GM19240 (cell line): ENCODE results near the gene GSTM3.
"Not testable (repeated sequence)": the region's sequence is repeated elsewhere in the genome, so short reads cannot be mapped to it uniquely, and the experiment has no call there.

Experiments used
- DNase-seq: peaks from one replicate; pipeline ENCODE4 v3.0.0; 2011; ENCODE audit warnings: low spot score; ENCODE audit not compliant: insufficient read length

GSTM3 gene

GRCh38 chr1:109726728-109727373 lies 14.0 kb downstream of the GSTM3 start:
- no peak for DNase-seq

GRCh38 chr1:109726007-109726406 lies 14.8 kb downstream of the GSTM3 start:
- DNase-seq: no peak

- no peak for DNase-seq
Observed at GRCh38 chr1:109725510-109725909, 15.3 kb downstream of the GSTM3 start.

- no peak for DNase-seq
Observed at GRCh38 chr1:109724933-109725332, 15.9 kb downstream of the GSTM3 start.

- no peak for DNase-seq
Observed at GRCh38 chr1:109722908-109723691, 17.7 kb downstream of the GSTM3 start.

- DNase-seq: no peak
Observed at GRCh38 chr1:109721971-109722370, 18.9 kb downstream of the GSTM3 start.

- DNase-seq: no peak
Observed at GRCh38 chr1:109721042-109721441, 19.8 kb downstream of the GSTM3 start.

GRCh38 chr1:109719337-109719837 lies 21.5 kb downstream of the GSTM3 start:
- DNase-seq: no peak

- no peak for DNase-seq
Observed at GRCh38 chr1:109718495-109718894, 22.3 kb downstream of the GSTM3 start.

- DNase-seq: no peak
Observed at GRCh38 chr1:109717729-109718128, 23.1 kb downstream of the GSTM3 start.

GRCh38 chr1:109716570-109717090 lies 24.2 kb downstream of the GSTM3 start:
- DNase-seq: no peak

GRCh38 chr1:109716121-109716520 lies 24.7 kb downstream of the GSTM3 start:
- DNase-seq: no peak

- DNase-seq: no peak
Observed at GRCh38 chr1:109714661-109715372, 26.0 kb downstream of the GSTM3 start.

GRCh38 chr1:109713636-109714035 lies 27.2 kb downstream of the GSTM3 start:
- DNase-seq: no peak

GRCh38 chr1:109712321-109712864 lies 28.4 kb downstream of the GSTM3 start:
- no peak for DNase-seq

- DNase-seq: not testable (repeated sequence)
Observed at GRCh38 chr1:109711593-109712320, 29.1 kb downstream of the GSTM3 start, which contains the start of gene GSTM5. GSTM5 (plus strand) TSS chr1:109712251; CDS start chr1:109712313, 62 bp downstream.

GRCh38 chr1:109709822-109710221 lies 31.0 kb downstream of the GSTM3 start:
- DNase-seq: not testable (repeated sequence)

GRCh38 chr1:109708949-109709348 lies 31.9 kb downstream of the GSTM3 start:
- DNase-seq: not testable (repeated sequence)

- DNase-seq: no peak
Observed at GRCh38 chr1:109705411-109705810, 35.4 kb downstream of the GSTM3 start.

GRCh38 chr1:109704173-109704572 lies 36.7 kb downstream of the GSTM3 start:
- no peak for DNase-seq

GRCh38 chr1:109702940-109703339 lies 37.9 kb downstream of the GSTM3 start:
- not testable (repeated sequence) for DNase-seq
